ENCODE results near the gene ATXN2L.

ATXN2L gene

GRCh38 chr16:28836761-28837064 is 13.9 kb downstream of the ATXN2L start:
- no peak for TF ChIP-seq GATA2 (IDR thresholded peaks at IDR 0.05; ENCODE audit: low read depth, low read length)
- no peak for TF ChIP-seq GATA3 (IDR thresholded peaks at IDR 0.05; ENCODE audit: low read depth, low read length)

DNA sequence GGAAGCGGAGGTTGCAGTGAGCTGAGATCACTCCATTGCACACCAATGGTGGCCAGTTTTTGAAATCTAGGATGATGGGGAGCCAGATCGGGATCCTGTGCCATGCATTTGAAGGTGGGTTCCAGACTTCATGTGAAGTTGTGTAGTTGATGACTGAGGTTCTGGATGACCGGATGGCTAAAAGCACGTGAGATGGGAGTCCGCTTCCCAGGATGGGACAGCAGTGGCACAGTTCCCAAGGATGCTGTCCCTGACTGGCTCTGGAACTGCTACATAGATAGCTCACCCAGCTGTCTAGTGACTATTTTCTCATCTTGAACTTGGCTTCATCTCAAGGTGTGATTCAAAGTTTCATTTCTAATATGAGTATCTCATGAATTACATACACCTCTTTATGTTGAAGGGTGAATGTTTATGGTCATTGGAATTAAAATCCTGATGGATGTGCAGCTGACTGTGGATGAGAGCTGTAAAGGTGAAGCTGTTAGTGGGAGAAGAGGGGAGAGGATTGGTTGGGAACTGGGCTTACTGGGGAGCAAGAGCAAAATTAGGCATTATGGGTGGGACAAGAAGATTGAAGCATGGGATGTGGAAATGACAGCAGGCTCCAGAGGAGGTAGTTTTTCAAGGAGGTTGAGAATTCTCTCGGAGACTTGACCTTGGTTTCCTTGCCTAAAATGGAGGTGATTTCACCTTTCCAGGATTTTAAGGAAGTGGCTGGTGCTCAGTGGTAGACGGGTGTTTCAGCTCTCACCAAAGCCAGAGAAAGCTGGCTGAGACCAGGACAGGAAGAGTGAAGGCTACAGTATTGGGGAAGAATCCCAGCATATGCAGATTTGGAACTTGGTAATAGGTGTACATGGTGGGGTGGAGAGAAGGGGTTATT is 15.1 kb downstream of the ATXN2L start:
- TF ChIP-seq GATA3 (IDR thresholded peaks at IDR 0.05; ENCODE audit: low read depth, low read length) (no peak), GATA2 (IDR thresholded peaks at IDR 0.05; ENCODE audit: low read depth, low read length) (no peak)

GRCh38 chr16:28838558-28838918 is 15.7 kb downstream of the ATXN2L start:
- TF ChIP-seq GATA3 (IDR thresholded peaks at IDR 0.05; ENCODE audit: low read depth, low read length) = no peak
- no peak for TF ChIP-seq GATA2 (IDR thresholded peaks at IDR 0.05; ENCODE audit: low read depth, low read length)

DNA sequence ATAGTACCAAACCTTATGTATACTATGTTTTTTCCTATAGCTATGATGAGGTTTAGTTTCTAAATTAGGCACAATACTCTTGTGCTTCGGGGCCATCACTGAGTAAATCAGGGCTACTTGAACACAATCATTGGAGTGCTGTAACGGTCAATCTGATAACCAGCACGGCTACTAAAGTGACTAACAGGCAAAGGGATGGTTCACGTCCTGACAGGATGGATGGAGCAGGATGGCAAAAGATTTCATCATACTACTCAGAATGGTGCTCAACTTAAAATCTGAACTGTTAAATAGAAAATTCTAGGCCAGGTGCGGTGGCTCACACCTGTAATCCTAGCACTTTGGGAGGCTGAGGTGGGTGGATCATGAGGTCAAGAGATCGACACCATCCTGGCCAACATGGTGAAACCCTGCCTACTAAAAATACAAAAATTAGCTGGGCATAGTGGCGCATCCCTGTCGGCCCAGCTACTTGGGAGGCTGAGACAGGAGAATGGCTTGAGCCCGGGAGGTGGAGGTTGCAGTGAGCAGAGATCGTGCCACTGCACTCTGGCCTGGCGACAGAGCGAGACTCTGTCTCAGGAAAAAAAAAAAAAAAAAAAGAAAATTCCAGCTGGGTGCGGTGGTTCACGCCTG is 16.3 kb downstream of the ATXN2L start:
- TF ChIP-seq GATA3 (IDR thresholded peaks at IDR 0.05; ENCODE audit: low read depth, low read length) (no peak), GATA2 (IDR thresholded peaks at IDR 0.05; ENCODE audit: low read depth, low read length) (no peak)

- TF ChIP-seq GATA2 (IDR thresholded peaks at IDR 0.05; ENCODE audit: low read depth, low read length) (no peak), GATA3 (IDR thresholded peaks at IDR 0.05; ENCODE audit: low read depth, low read length) (no peak)
Observed at GRCh38 chr16:28839899-28840298, 17.1 kb downstream of the ATXN2L start.

GRCh38 chr16:28842696-28843095 is 19.9 kb downstream of the ATXN2L start:
- TF ChIP-seq GATA2 (IDR thresholded peaks at IDR 0.05; ENCODE audit: low read depth, low read length) (no peak), GATA3 (IDR thresholded peaks at IDR 0.05; ENCODE audit: low read depth, low read length) (no peak)

GRCh38 chr16:28843766-28844165 is 21.0 kb downstream of the ATXN2L start:
- no peak for TF ChIP-seq GATA3 (IDR thresholded peaks at IDR 0.05; ENCODE audit: low read depth, low read length)
- TF ChIP-seq GATA2 (IDR thresholded peaks at IDR 0.05; ENCODE audit: low read depth, low read length) = no peak

GRCh38 chr16:28844226-28844885 is 21.6 kb downstream of the ATXN2L start:
- TF ChIP-seq GATA2 (IDR thresholded peaks at IDR 0.05; ENCODE audit: low read depth, low read length) (no peak), GATA3 (IDR thresholded peaks at IDR 0.05; ENCODE audit: low read depth, low read length) (no peak)

DNA sequence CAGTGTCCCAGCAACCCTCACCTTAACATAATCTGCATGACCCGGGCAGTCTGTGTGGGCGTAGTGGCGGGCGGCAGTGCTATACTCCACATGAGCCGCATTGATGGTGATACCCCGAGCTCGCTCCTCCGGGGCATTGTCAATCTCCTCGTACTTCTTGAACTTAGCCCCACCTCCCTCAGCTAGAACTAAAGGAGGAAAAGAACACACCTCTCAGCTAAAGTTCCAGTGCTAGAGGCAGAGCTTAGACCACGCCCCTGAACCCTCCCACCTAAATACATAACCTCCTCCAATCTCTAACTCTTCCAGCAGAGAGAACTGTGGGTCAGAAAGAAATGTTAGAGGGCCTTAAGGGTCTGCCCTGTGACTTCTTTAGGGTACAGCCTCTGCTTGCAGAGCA is 22.5 kb downstream of the ATXN2L start:
- no peak for TF ChIP-seq GATA2 (IDR thresholded peaks at IDR 0.05; ENCODE audit: low read depth, low read length)
- no peak for TF ChIP-seq GATA3 (IDR thresholded peaks at IDR 0.05; ENCODE audit: low read depth, low read length)

GRCh38 chr16:28845761-28846079 is 22.9 kb downstream of the ATXN2L start:
- TF ChIP-seq GATA3 (IDR thresholded peaks at IDR 0.05; ENCODE audit: low read depth, low read length) (no peak), GATA2 (IDR thresholded peaks at IDR 0.05; ENCODE audit: low read depth, low read length) (no peak)

GRCh38 chr16:28846080-28846932 is 23.5 kb downstream of the ATXN2L start, which contains the start of gene TUFM:
Gene TUFM, minus strand, starts transcription at chr16:28846348. Its CDS starts 79 bp downstream, at chr16:28846269.
- no peak for TF ChIP-seq GATA3 (IDR thresholded peaks at IDR 0.05; ENCODE audit: low read depth, low read length)
- no peak for TF ChIP-seq GATA2 (IDR thresholded peaks at IDR 0.05; ENCODE audit: low read depth, low read length)

GRCh38 chr16:28846933-28847273 is 24.1 kb downstream of the ATXN2L start:
- TF ChIP-seq GATA2 (IDR thresholded peaks at IDR 0.05; ENCODE audit: low read depth, low read length) (no peak), GATA3 (IDR thresholded peaks at IDR 0.05; ENCODE audit: low read depth, low read length) (no peak)

- TF ChIP-seq GATA3 (IDR thresholded peaks at IDR 0.05; ENCODE audit: low read depth, low read length) = no peak
- TF ChIP-seq GATA2 (IDR thresholded peaks at IDR 0.05; ENCODE audit: low read depth, low read length) = no peak
Observed at GRCh38 chr16:28858421-28858820, 35.6 kb downstream of the ATXN2L start.

GRCh38 chr16:28859326-28859725 is 36.5 kb downstream of the ATXN2L start:
- TF ChIP-seq GATA2 (IDR thresholded peaks at IDR 0.05; ENCODE audit: low read depth, low read length) (no peak), GATA3 (IDR thresholded peaks at IDR 0.05; ENCODE audit: low read depth, low read length) (no peak)
